Raji (cell line): ENCODE measurements around the gene VSIG10L.

Experiments used
- POLR2A ChIP-seq: IDR thresholded peaks from 2 replicates; pipeline ENCODE4 v1.6.1; 2011; ENCODE audit warnings: low read depth, low read length, control low read depth; ENCODE audit not compliant: insufficient read depth

The VSIG10L gene

DNA sequence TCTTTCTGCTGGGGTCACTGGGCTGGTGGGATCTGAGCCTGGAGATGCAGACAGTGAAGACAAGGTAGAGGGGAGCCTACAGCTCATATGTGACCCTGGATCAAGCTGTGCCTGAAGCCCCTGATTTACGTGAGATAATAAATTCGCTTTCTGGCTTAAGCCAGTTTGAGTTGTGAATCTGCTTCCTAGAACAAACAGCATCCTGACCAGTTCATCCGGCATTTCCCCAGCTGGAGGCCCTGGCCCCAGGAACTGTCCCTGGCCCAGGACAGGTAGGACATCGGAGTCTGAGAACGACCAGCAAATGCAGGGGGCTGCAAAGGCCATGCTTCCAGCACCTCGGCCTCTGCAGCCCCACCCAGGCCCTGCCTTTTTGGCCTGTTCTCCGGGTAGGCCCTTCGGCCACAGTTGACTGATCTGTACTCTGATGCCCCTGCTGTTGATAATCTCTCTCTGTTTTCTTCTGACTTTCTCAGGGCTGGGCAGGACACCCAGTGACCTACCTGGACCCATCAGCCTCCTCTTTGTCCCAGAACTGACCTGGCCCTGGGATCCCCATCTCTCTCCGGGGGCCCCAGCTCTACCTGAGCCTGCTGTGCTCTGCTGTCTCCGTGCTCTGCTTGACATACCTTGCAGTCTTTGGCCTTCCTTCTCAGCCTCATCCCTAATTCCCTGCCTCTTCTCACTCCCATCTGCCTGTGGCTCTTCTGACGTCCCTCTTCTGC is 9.5 kb upstream of the VSIG10L start:
- TF ChIP-seq POLR2A: no peak

DNA sequence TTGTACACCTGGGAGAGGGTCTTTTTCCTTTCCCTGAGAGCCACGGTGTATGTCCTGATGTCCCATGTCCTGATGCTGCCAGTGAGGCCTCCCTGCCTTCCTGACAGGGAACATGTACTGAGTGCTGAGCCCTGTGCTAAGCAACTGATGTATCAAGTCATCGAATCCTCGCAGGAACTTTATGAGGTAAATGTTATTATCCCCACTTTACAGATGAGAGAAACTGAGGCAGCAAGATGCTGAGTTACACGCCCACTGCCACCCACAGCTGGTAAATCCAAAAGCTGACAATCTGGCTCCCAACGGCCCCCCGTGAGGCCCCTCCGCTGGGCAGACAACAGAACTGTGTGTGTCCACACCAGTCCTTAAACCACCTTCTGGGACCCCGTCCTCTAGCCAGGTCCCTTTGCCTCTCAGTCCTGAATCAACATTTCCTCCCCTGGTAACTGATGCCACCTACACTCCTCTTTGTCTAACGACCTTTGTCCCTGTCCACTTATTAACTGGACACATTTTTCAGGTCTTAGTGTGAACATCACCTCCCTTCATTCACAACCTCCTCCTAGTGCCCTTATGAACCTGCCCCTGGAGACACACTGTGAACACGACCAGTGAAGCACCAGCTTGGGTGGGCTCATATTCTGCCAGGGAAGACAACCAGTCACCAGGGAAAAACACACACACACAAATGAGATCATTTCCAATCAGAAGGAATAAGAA is 5.4 kb upstream of the VSIG10L start:
- no peak for TF ChIP-seq POLR2A

DNA sequence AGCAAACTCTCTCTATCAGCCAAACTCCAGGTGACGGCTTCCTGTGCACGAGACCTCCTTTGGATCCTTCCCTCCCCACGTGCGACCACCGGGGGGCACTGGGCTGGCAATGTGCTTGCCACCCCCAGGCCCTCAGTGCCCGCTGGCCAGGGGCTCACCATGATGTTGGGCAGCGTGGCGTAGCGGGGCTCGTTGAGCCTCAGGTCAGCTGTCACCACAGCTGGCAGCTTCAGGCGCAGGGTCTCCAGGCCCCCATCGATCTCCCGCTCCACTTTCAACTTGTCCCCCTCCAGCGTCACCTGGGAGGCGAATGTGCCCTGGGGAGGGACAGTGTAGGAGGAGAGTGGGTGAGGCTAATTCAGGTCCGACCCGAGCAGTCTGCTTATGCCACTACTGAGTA is 4.8 kb upstream of the VSIG10L start:
- TF ChIP-seq POLR2A: no peak

DNA sequence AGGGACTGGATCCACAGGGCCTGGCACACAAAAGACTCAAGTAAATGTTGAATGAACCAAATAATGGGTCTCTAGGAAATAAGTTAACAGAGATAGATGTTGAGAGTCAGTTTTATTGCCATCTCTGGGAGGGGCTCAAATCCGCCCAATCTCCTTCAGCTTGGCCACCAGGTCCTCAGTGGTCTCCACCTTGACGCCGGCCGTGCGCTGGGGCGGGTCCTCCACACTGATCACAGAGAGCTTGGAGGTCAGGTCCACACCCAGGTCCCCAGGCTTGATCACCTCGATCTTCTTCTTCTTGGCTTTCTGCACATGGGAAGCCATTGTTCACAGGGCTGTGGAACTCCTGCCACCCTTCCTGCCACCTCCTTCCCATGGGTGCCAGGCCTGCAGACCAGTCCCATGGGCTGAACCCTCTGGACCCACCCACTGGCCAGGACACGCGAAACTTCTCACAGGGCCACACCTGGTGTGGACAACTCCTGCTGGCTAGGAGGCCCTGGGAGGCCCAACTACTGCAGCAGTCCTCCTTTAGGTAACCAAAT is 3.2 kb upstream of the VSIG10L start:
- no peak for TF ChIP-seq POLR2A

DNA sequence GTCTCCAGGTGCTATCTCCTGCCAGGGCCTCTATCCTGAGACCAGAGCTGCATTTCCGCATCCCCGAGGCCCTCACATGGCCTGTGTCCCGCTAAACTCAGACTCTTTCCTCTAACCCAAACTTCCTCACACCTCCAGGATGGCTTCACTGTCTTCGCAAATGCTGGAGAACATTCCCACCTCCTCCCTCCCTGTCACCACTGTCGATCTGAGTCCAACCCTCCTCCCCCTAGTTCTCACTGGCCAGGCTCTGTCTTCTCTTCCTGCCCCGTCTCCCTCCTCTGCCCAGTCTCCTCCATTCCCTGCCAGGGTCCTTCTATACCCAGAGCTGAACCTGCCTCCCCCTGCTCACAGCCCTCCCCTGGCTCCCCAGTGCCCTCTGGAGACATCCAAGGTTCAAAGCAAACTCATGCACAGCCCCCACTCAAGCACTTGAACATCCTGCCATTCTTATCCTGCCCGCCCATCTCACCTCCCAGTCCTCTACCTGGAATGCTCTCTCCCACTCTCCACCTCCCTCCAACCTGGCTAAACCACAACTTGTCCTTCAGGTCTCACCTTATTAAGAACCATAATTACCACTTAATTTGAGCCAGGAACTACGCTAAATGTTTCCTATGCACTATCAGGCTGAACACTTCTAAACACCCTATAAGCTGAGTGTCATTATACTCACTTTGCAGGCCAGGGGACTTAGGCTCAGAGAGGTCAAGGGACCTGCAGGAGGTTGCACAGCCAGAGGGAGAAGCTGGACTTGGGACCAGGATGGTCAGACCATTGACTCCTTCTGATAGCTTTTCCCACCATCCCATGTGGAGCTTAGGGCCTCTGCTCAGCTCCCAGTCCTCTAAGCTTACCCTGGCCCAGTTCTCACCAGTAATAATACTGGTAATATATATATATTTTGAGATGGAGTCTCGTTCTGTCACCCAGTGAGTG is 961 bp upstream of the VSIG10L start:
- TF ChIP-seq POLR2A: no peak

DNA sequence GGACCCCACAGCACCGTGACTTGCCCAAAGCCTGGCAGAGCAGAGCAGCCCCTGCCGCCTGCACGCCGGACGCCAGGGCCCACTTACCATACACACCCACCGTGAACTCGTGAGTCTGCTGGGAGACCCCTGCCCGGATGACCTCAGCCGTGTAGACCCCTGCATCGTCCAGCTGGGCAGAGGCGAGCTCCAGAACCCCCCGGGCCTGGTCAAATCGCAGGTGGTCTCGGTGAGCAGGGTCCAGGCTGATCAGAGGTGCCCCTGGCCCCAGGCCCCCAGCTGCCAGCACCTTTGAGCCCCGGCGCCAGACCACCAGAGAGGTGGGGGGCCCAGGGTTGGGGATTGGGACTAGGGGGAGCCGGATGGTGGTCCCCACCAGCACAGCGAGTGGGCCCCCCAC is 873 bp downstream of the VSIG10L start:
- no peak for TF ChIP-seq POLR2A

DNA sequence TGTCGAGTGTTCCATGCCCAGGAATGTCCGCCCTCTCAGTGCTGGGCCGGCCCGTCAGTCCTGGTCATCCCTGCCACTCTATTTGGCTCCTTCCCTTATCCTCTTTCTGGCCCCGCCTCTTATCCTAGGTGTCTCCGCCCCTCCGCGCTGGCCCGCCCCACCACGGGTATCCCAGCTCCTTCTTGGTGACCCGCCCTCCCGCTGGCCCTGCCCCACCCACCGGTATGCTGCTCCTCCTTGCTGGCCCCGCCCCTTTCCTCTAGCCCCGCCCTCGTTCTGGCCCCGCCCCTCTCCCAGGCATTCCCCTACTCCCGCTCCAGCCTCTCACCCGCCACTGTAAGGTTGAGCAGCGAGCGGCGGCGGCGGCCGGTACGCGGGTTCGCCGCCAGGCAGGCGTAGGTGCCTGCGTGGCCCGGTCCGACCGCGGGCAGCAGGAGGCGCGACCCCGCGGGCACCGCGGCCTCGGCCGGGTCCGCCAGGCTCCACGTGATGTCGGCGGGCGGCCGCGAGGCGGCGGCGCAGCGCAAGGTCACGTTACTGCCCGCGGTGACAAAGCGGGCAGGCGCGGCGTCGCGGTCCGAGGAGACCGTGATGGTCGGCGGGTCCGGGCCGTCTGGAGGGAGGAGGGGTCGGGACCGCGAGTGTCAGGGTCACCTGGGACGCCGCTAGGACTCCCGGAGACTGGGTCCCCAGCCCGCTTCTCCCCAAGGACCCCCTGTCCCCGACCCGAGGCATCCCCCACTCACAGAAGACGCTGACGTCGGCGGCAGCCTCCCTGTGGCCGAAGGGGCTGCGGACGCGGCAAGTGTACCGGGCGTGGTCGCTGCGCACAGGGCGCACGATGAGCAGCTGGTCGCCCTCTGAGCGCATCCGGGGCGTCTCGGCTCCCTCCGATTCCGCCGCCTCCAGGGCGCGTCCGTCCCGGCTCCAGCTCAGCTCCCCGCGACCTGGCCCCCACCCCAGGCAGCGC is 2.0 kb downstream of the VSIG10L start:
- TF ChIP-seq POLR2A: no peak

DNA sequence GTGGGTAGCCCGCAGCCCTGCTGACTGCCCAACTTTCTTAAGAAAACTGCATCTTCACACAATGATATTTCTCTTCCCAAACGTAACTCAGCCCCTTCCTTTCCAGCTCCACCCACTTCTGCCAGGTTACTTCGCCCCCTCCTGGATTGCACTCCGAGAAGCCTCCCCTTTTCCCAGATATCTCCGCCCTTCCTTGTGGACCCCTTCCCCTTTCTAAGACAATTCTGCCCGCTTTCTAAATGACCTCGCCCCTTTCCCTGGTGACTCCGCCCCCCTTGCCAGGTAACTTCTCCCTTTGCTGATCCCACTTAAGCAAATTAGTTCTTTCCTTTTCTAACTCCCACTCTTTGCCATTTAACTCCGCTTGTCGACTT is 2.6 kb downstream of the VSIG10L start:
- TF ChIP-seq POLR2A: no peak

DNA sequence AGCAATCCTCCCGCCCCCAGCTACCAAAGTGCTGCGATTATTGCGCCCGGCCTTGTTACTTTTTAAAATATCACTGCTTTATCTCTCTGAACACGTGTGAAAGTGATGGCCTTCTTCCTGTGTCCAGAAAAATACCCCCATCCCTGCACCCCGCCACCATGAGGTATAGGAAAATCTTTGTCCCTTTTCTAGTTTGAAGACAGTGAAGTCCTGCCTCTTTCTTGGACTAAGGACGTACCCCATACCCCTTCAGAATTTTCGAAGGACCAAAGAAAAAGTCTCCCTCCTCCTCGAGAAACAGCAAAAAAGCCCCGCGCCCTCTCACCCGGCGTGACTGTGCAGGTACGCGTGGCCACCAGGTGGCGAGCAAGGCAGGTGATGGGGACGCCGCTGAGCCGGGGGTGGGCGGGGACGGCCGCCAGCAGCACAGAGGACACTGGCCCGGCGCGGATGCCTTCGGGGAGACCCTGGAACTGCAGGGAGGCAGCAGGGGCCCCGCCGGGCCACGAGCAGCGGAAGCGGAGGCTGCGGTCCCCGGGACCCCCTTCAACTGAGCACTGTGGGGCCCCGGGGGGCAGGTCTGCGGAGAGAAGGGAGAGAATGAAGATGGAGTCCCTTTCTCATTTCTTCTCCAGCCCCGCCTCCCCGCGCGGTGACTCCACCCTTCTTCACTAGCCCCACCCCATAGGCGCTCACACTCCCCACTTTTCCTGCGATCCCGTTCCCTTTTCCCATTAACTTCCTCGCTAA is 3.2 kb downstream of the VSIG10L start:
- no peak for TF ChIP-seq POLR2A

DNA sequence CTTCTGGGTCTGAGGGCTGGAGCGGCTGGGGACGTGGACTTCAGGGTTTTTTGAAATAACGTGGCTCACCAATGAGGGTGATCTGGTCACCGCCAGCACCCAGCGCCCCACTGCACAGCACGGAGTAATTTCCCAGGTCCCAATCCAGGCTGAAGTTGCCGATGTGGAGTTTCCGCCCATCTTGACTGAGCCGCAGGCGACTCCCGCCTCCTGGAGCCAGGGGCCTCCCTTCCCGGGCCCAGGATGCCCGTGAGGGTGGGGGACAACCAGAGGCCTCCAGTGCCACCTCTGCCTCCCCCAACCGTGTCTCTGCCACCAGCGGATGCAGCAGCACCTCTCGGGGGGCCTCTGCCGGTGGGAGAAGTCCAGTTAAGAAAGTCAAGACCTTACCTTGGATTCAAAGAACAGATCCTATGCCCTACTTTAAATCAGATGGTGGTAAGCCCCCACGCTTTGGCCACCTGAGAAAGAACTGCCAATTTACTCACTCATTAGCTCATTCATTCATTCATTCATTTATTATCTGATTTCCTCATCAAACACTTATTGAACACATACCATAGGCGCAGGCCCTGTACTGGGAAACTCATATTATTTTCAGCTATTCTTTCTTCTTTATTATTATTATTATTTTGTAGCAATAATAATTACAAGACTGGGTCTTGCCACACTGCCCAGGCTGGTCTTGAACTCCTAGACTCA is 3.9 kb downstream of the VSIG10L start:
- TF ChIP-seq POLR2A: no peak

DNA sequence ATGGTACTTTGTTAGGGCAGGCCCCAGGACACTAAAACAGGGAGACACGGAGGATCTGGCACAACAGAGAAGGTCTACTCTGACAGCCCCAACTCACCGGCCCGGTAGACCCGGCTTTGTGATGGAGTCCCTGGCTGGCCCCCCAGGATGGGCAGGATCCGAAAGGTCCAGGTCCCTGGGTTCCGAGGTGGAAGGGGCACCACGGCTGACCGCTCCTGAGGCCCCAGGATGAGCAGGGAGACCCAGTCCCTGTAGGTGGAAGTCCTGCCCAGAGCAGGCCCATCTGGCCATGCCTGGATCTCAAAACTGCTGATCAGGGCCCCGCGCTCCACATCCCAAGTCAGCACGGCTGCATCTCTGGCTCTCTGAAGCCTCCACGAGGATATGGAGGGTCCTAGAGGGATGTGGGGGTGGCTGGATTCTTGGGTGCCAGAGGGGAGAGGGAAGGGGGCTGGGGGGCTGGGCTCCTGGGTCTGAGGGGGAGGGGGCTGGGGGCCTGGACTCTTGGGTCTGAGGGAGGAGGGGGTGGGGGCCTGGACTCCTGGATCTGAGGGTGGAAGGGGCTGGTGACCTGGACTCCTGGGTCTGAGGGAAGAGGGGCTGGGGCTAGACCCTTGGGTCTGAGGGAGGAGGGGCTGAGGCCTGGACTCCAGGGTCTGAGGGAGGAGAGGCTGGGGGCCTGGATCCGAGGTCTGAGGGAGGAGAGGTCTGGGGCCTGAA is 4.6 kb downstream of the VSIG10L start:
- no peak for TF ChIP-seq POLR2A

DNA sequence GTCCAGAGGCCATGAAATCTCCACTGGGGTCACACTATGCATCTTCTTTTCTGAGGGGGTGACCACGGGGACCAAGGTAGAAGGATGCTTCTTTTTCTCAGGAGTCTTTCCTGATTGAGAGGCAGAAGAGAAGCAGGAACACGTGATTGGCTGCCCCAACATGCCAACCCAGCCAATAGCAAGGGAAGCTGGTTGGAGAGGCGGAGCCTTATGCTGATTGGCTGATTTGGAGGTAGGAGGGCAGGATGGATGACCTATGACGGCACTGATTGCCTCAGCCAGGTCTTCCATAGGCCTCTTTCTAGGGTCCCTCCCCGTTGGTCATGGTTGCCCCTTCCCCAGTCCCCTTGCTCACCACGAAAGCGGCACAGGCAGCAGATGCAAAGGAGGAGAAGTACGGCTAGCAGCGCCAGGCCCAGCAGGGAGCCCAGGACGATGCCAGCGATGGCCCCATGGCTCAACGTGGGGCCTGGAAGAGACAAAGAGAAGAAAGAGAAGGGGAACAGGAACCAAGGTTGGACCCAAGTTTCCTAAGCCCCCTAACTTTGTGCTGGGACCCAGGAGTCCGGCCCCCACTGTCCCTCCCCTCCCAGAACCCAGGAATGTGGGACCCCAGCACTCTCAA is 8.0 kb downstream of the VSIG10L start:
- TF ChIP-seq POLR2A: no peak
